H9 (cell line): Measurements from ENCODE around the gene CDH4. TPM values are rescaled to one million over a fixed set of nuclear protein-coding genes. Genes with fewer than 3 reads are reported as not detected.

Experiments used
- DNase-seq: peaks from one replicate; pipeline ENCODE4 v3.0.0-alpha.2; 2017
- H2AFZ ChIP-seq: one replicate; pipeline ENCODE4 v1.6.1; 2013; ENCODE audit warnings: mild to moderate bottlenecking, low read length, control low read depth, moderate library complexity
- H2AK5ac ChIP-seq: 2 replicates; pipeline ENCODE4 v1.6.1; 2013; ENCODE audit warnings: low read length, control low read depth, mixed read lengths; ENCODE audit not compliant: insufficient read length
- H2BK120ac ChIP-seq: one replicate; pipeline ENCODE4 v1.6.1; 2013; ENCODE audit warnings: low read depth, mild to moderate bottlenecking, low read length, control low read depth, inconsistent platforms; ENCODE audit not compliant: poor library complexity, severe bottlenecking
- H2BK12ac ChIP-seq: 2 replicates; pipeline ENCODE4 v1.6.1; 2013; ENCODE audit warnings: low read length, control low read depth, mixed read lengths, low read depth; ENCODE audit not compliant: insufficient read length
- H2BK15ac ChIP-seq: 2 replicates; pipeline ENCODE4 v1.6.1; 2013; ENCODE audit warnings: low read depth, low read length, control low read depth
- H2BK20ac ChIP-seq: one replicate; pipeline ENCODE4 v1.6.1; 2013; ENCODE audit warnings: low read depth, mild to moderate bottlenecking, low read length, control low read depth, inconsistent platforms; ENCODE audit not compliant: poor library complexity, severe bottlenecking
- H2BK5ac ChIP-seq: 2 replicates; pipeline ENCODE4 v1.6.1; 2013; ENCODE audit warnings: low read length, control low read depth, mixed read lengths; ENCODE audit not compliant: insufficient read length
- H3K14ac ChIP-seq: 2 replicates; pipeline ENCODE4 v1.6.1; 2013; ENCODE audit warnings: low read length, control low read depth; ENCODE audit not compliant: insufficient read depth
- H3K18ac ChIP-seq: 2 replicates; pipeline ENCODE4 v1.6.1; 2013; ENCODE audit warnings: low read depth, mild to moderate bottlenecking, mixed read lengths, low read length, control low read depth; ENCODE audit not compliant: insufficient read length
- H3K23ac ChIP-seq: 2 replicates; pipeline ENCODE4 v1.6.1; 2013; ENCODE audit warnings: low read length, control low read depth, mixed read lengths, low read depth; ENCODE audit not compliant: insufficient read length
- H3K23me2 ChIP-seq: 2 replicates; pipeline ENCODE4 v1.6.1; 2013; ENCODE audit warnings: low read depth, mild to moderate bottlenecking, mixed read lengths, low read length, control low read depth; ENCODE audit not compliant: insufficient read length, poor library complexity, severe bottlenecking
- H3K27ac ChIP-seq: 2 replicates; pipeline ENCODE4 v1.5.1; 2013; ENCODE audit warnings: low read length, control low read depth, mixed read lengths, low read depth; ENCODE audit not compliant: insufficient read length
- H3K27me3 ChIP-seq: 2 replicates; pipeline ENCODE4 v1.6.1; 2013; ENCODE audit warnings: low read length, control low read depth, inconsistent platforms; ENCODE audit not compliant: insufficient read depth
- H3K4ac ChIP-seq: 2 replicates; pipeline ENCODE4 v1.6.1; 2013; ENCODE audit warnings: low read depth, mild to moderate bottlenecking, control low read depth, inconsistent platforms, low read length, moderate library complexity
- H3K4me1 ChIP-seq: 2 replicates; pipeline ENCODE4 v1.6.1; 2013; ENCODE audit warnings: low read length, control low read depth, inconsistent platforms; ENCODE audit not compliant: insufficient read depth
- H3K4me2 ChIP-seq: 2 replicates; pipeline ENCODE4 v1.6.1; 2013; ENCODE audit warnings: low read length, control low read depth, mixed read lengths; ENCODE audit not compliant: insufficient read length, insufficient read depth
- H3K56ac ChIP-seq: 2 replicates; pipeline ENCODE4 v1.6.1; 2013; ENCODE audit warnings: low read depth, mild to moderate bottlenecking, mixed read lengths, low read length, control low read depth; ENCODE audit not compliant: insufficient read length
- H3K79me1 ChIP-seq: 2 replicates; pipeline ENCODE4 v1.6.1; 2013; ENCODE audit warnings: low read depth, mild to moderate bottlenecking, moderate library complexity, low read length, control low read depth, inconsistent platforms; ENCODE audit not compliant: insufficient read depth, poor library complexity, severe bottlenecking
- H3K79me2 ChIP-seq: 2 replicates; pipeline ENCODE4 v1.6.1; 2013; ENCODE audit warnings: low read length, control low read depth, inconsistent platforms; ENCODE audit not compliant: insufficient read depth
- H3K9ac ChIP-seq: 2 replicates; pipeline ENCODE4 v1.6.1; 2013; ENCODE audit warnings: low read length, control low read depth, mixed read lengths; ENCODE audit not compliant: insufficient read length; ENCODE audit errors: extremely low read depth
- H3K9me3 ChIP-seq: one replicate; pipeline ENCODE4 v1.6.1; 2013; ENCODE audit warnings: low read depth, low read length, inconsistent platforms; ENCODE audit not compliant: control insufficient read depth
- H3T11ph ChIP-seq: one replicate; pipeline ENCODE4 v1.6.1; 2013; ENCODE audit warnings: mild to moderate bottlenecking, low read length, control low read depth, inconsistent platforms
- H4K20me1 ChIP-seq: one replicate; pipeline ENCODE4 v1.6.1; 2013; ENCODE audit not compliant: control insufficient read depth, insufficient read length, insufficient read depth
- H4K5ac ChIP-seq: 2 replicates; pipeline ENCODE4 v1.6.1; 2013; ENCODE audit warnings: low read depth, mild to moderate bottlenecking, mixed read lengths, low read length, control low read depth; ENCODE audit not compliant: insufficient read length
- H4K8ac ChIP-seq: replicated peaks from 2 replicates; pipeline ENCODE4 v1.6.1; 2013; ENCODE audit warnings: low read length, control low read depth, mixed read lengths, low read depth; ENCODE audit not compliant: insufficient read length
- H4K91ac ChIP-seq: 2 replicates; pipeline ENCODE4 v1.6.1; 2013; ENCODE audit warnings: low read depth, mild to moderate bottlenecking, moderate library complexity, mixed read lengths, low read length, control low read depth; ENCODE audit not compliant: insufficient read length
- H3K27ac Mint-ChIP-seq, 3 experiments: 2 replicates in 2 of 3; 3 replicates in 1 of 3; pipeline ENCODE4 v1.8.0; 2020 to 2021; ENCODE audit warnings: mixed read lengths in 3 of 3, mild to moderate bottlenecking in 1 of 3, moderate library complexity in 1 of 3
- H3K27me3 Mint-ChIP-seq: 2 replicates; pipeline ENCODE4 v1.8.0; 2021; ENCODE audit warnings: low read depth, mild to moderate bottlenecking, moderate library complexity, mixed read lengths
- H3K36me3 Mint-ChIP-seq, 3 experiments: 2 replicates in 2 of 3; 3 replicates in 1 of 3; pipeline ENCODE4 v1.8.0; 2020 to 2021; ENCODE audit warnings: low read depth in 3 of 3, mixed read lengths in 3 of 3; ENCODE audit not compliant: insufficient read depth in 1 of 3
- H3K4me1 Mint-ChIP-seq, 2 experiments: 2 replicates each; pipeline ENCODE4 v1.8.0; 2020; ENCODE audit warnings: mixed read lengths in 2 of 2
- H3K4me3 Mint-ChIP-seq, 2 experiments: 2 replicates in 1 of 2; 3 replicates in 1 of 2; pipeline ENCODE4 v1.8.0; 2020 to 2021; ENCODE audit warnings: mild to moderate bottlenecking in 2 of 2, mixed read lengths in 2 of 2, moderate library complexity in 1 of 2
- H3K9me3 Mint-ChIP-seq, 2 experiments: 2 replicates in 1 of 2; 3 replicates in 1 of 2; pipeline ENCODE4 v1.8.0; 2020; ENCODE audit warnings: mild to moderate bottlenecking in 2 of 2, mixed read lengths in 2 of 2, moderate library complexity in 1 of 2
- CTCF ChIP-seq: fragments of 200-600 bp; sonication (generic); conservative IDR thresholded peaks from 3 replicates; pipeline ENCODE4 v1.8.0; 2021; ENCODE audit warnings: antibody characterized with exemption, mild to moderate bottlenecking
- WGBS: extraction: QIAGEN DNeasy Blood & Tissue Kit; methylation state at CpG from one replicate; pipeline ENCODE4 v1.1.7; 2013; ENCODE audit warnings: missing lambda C conversion rate, low lambda C conversion rate, mixed read lengths; ENCODE audit not compliant: insufficient read length; ENCODE audit errors: extremely low coverage; 5-methylcytosine and 5-hydroxymethylcytosine counted together
- total RNA-seq: library from RNA; stranded (reverse); gene quantifications from 2 replicates; pipeline ENCODE4 v1.2.1, GENCODE V29; 2021

CDH4 gene
- total RNA-seq, 1 experiment from 2014 or later = 3.0 TPM

- H2BK5ac ChIP-seq = no peak overlapping the region
- no peak overlapping the region for H3K27ac ChIP-seq
- no peak overlapping the region for H3K14ac ChIP-seq
- no peak overlapping the region for H2BK12ac ChIP-seq
- H2BK15ac ChIP-seq = no peak overlapping the region
- H3K56ac ChIP-seq = no peak overlapping the region
- no peak overlapping the region for H4K91ac ChIP-seq
- no peak overlapping the region for H3T11ph ChIP-seq
- H2BK20ac ChIP-seq = no peak overlapping the region
- no peak overlapping the region for H3K4me3 Mint-ChIP-seq
- H3K9me3 Mint-ChIP-seq = no peaks in the 10 kb centered on the region
- no peak overlapping the region for H4K8ac ChIP-seq
- no peaks in the 10 kb centered on the region for H3K23me2 ChIP-seq
- H4K20me1 ChIP-seq = no peaks in the 10 kb centered on the region
- DNase-seq = no peak
- H3K4me2 ChIP-seq = no peak overlapping the region
- H3K4me1 ChIP-seq = no peaks in the 10 kb centered on the region
- TF ChIP-seq CTCF = 0 out of 3 replicates have a peak, but pooled peaks have one; percentile 18
- H3K79me1 ChIP-seq = no peaks in the 10 kb centered on the region
- H3K9me3 ChIP-seq = no peaks in the 10 kb centered on the region
- H2AFZ ChIP-seq = no peak overlapping the region
- H3K9ac ChIP-seq = no peak overlapping the region
- peaks cover 21 to 38% of the 10 kb centered on the region in 2 experiments for H3K4me1 Mint-ChIP-seq
- H3K27me3 Mint-ChIP-seq = no peaks in the 10 kb centered on the region
- no CpG with 5 or more reads among the region's 16 CpGs for WGBS
- H3K79me2 ChIP-seq = no peaks in the 10 kb centered on the region
- no peak overlapping the region for H2BK120ac ChIP-seq
- no peak overlapping the region; a peak in 1 of 7 replicates for H3K27ac Mint-ChIP-seq
- no peak overlapping the region for H3K18ac ChIP-seq
- no peak overlapping the region for H3K23ac ChIP-seq
- no peaks in the 10 kb centered on the region for H3K27me3 ChIP-seq
- no peak overlapping the region for H3K4ac ChIP-seq
- H4K5ac ChIP-seq = no peak overlapping the region
- no peaks in the 10 kb centered on the region for H3K36me3 Mint-ChIP-seq
- H2AK5ac ChIP-seq = no peak overlapping the region
Observed at GRCh38 chr20:61954276-61955021, 702.4 kb downstream of the CDH4 start.
